Thoracic aorta (tissue), 2 donors: Measurements from ENCODE around the gene USP28. TPM values are rescaled to one million over a fixed set of nuclear protein-coding genes. Genes with fewer than 3 reads are reported as not detected.

Source experiments
- ATAC-seq: fragments of 150-250 bp; one replicate; pipeline ENCODE4 v1.8.0; 2017; ENCODE audit warnings: low read depth; ENCODE audit not compliant: insufficient number of reproducible peaks, low FRiP score
- DNase-seq: peaks from one replicate; pipeline ENCODE4 v3.0.0-alpha.2; 2020; ENCODE audit warnings: low spot score
- H3K27ac ChIP-seq, 2 donors: fragments of 200-600 bp; sonication (generic); 1 replicate in 1 of 2; 2 replicates in 1 of 2; pipeline ENCODE4 v1.5.1; 2016; ENCODE audit warnings: mild to moderate bottlenecking in 2 of 2, moderate library complexity in 2 of 2
- H3K27me3 ChIP-seq: fragments of 200-600 bp; sonication (generic); replicated peaks from 2 replicates; pipeline ENCODE4 v1.6.0; 2016; ENCODE audit warnings: mild to moderate bottlenecking; ENCODE audit not compliant: insufficient read depth
- H3K36me3 ChIP-seq: fragments of 200-600 bp; sonication (generic); one replicate; pipeline ENCODE4 v1.5.1; 2016
- H3K4me1 ChIP-seq, 2 donors: fragments of 200-600 bp; sonication (generic); 1 replicate in 1 of 2; 2 replicates in 1 of 2; pipeline versions ENCODE4 v1.5.1 to v1.6.0; 2016; ENCODE audit warnings: low read depth in 2 of 2, mild to moderate bottlenecking in 1 of 2; ENCODE audit not compliant: control insufficient read depth in 1 of 2
- H3K4me3 ChIP-seq: fragments of 200-600 bp; sonication (generic); 2 replicates; pipeline ENCODE4 v1.5.1; 2016; ENCODE audit warnings: mild to moderate bottlenecking
- H3K9me3 ChIP-seq: fragments of 200-600 bp; sonication (generic); 2 replicates; pipeline ENCODE4 v1.5.1; 2016
- total RNA-seq, 2 donors: library from RNA; depleted of rRNA; stranded (reverse); fragments of >200 nt; gene quantifications; one replicate each; pipeline versions ENCODE4 v1.1.0 to v1.2.3, GENCODE V29; 2016
- TF ChIP-seq, protein P1 (sequence below): fragments of 200-600 bp; sonication (generic); IDR thresholded peaks from one replicate; pipeline ENCODE4 v1.5.1; 2019; ENCODE audit warnings: antibody characterized with exemption

Gene USP28
- total RNA-seq, 2 donors from 2014 or later = 16.7 to 42.2 TPM

DNA sequence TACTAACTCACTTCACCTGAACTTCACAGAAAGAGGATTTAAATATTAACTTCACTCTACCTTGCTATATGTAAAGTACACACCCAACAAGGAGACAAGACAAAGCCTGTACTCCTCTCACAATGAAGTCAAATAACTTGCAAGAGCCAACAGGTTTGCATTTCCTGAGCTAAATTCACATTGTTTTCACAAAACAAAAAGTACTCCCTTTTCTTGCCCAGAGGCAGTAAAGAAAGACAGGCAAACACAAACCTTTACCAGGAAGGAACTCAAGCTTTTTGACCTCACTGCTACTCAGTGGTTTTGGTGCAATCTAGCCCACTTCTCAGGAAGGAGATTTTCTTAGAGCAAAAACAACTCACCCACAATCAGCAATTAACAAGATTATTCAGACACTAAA is 15.7 kb downstream of the USP28 start:
- Histone ChIP-seq H3K27ac (no peak overlapping the region), H3K27me3 (no peaks in the 10 kb centered on the region), H3K4me1 (peaks cover 0 to 3% of the 10 kb centered on the region in 2 donors), H3K4me3 (no peak overlapping the region), H3K36me3 (no peaks in the 10 kb centered on the region), H3K9me3 (no peaks in the 10 kb centered on the region)
- TF ChIP-seq, protein P1, sequence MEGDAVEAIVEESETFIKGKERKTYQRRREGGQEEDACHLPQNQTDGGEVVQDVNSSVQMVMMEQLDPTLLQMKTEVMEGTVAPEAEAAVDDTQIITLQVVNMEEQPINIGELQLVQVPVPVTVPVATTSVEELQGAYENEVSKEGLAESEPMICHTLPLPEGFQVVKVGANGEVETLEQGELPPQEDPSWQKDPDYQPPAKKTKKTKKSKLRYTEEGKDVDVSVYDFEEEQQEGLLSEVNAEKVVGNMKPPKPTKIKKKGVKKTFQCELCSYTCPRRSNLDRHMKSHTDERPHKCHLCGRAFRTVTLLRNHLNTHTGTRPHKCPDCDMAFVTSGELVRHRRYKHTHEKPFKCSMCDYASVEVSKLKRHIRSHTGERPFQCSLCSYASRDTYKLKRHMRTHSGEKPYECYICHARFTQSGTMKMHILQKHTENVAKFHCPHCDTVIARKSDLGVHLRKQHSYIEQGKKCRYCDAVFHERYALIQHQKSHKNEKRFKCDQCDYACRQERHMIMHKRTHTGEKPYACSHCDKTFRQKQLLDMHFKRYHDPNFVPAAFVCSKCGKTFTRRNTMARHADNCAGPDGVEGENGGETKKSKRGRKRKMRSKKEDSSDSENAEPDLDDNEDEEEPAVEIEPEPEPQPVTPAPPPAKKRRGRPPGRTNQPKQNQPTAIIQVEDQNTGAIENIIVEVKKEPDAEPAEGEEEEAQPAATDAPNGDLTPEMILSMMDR = no peak
- DNase-seq (no peak), ATAC-seq (no peak)

DNA sequence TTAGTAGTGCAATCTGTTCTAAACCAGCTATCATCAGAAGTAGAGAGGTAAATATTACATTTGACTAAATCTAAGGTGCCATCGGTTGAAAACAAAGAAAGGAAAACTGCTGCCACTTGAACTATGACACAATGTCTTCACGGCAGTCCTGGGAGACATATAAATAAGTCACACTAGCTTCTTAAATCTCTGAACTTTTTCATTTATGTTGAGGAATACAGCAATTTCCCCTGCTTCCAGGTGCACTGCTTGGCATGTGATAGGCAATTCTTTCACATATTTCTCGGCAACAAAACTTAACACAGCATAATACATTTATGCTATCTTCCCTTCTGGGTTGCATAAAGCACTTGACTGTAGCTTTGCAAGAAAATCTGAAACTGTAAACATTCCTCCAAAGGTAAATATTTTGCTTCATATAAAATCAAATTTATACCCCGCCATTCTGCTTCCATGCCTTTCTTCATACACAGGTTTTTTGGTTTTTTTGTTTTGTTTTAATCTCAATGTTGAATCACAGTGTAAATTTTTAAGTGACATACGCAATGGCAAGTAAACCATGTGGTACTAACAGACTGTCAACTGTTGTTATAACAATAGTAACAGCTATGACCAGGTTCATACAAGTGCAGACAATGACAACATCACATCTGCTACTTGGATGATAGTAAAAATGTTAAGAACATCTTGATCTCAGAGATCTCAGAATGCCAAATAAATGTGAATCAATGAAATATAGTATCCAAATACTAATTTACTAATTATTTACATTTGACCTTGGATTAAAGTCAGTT is 18.2 kb downstream of the USP28 start:
- TF ChIP-seq, protein P1 = no peak
- Histone ChIP-seq H3K27me3 (no peaks in the 10 kb centered on the region), H3K4me3 (no peak overlapping the region), H3K27ac (no peak overlapping the region), H3K9me3 (no peaks in the 10 kb centered on the region), H3K4me1 (peaks cover 0 to 3% of the 10 kb centered on the region in 2 donors), H3K36me3 (no peaks in the 10 kb centered on the region)
- no peak for DNase-seq
- ATAC-seq = no peak

DNA sequence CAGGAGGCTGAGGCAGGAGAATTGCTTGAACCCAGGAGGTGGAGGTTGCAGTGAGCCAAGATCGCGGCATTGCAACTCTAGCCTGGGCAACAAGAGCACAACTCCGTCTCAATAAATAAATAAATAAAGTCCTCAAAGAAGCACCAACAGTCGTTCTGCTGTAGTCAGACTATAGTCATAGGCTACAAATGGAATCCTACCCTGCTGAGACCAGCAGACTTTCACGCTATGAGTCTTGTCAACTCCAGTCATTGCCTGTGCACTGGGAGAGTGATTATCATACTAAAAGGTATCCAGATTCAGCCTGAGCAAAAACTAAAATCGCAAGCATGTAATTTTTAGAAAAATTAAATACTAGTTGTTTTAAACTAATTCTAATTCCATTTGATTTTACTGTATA is 19.6 kb downstream of the USP28 start:
- Histone ChIP-seq H3K9me3 (no peaks in the 10 kb centered on the region), H3K27me3 (no peaks in the 10 kb centered on the region), H3K4me1 (peaks cover 0 to 3% of the 10 kb centered on the region in 2 donors), H3K27ac (no peak overlapping the region), H3K4me3 (no peak overlapping the region), H3K36me3 (peaks cover 8% of the 10 kb centered on the region)
- ATAC-seq (no peak), DNase-seq (no peak)
- TF ChIP-seq, protein P1 = no peak

DNA sequence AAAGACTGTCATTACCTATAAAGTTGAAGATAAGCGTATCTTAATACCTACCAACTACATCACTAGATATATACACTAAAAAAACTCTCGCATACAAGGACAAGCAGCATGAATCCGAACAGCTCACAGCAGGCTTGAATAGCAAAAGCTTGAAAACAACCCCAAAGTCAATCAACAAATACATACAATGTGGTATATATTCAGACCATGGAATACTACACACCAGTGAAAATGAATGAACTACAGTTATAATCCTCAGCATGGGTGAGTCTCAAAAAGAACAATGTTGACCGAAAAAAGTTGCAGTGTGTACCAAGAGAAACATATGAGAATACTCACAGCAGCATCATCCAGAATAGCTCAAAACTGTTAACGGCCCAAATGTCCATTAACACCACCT is 25.2 kb downstream of the USP28 start:
- H3K27ac ChIP-seq = no peak overlapping the region
- H3K36me3 ChIP-seq = peaks cover 13% of the 10 kb centered on the region
- H3K9me3 ChIP-seq = no peaks in the 10 kb centered on the region
- no peak overlapping the region for H3K4me3 ChIP-seq
- no peak for DNase-seq
- no peaks in the 10 kb centered on the region for H3K27me3 ChIP-seq
- H3K4me1 ChIP-seq = peaks cover 3 to 8% of the 10 kb centered on the region in 2 donors
- TF ChIP-seq, protein P1 = no peak
- ATAC-seq = no peak

DNA sequence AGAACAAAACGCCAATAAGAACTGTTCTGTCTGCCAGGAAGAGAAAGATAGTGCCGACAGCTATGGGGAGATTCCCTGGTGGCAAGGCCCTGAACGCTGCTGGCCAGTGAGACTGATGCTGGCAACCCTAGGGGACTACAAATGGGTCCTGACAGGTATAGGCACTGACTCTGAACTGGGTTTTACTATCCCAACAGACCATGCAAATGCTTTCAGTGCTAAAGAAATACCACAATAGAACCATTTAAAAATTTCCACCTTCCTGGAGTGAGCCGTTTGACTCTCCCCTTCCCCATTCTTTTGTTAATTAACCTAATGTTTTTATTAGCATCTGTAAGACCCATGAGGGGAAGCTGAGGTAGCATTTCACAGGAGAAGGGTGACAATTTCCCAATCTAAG is 25.7 kb downstream of the USP28 start:
- DNase-seq = no peak
- Histone ChIP-seq H3K27ac (no peak overlapping the region), H3K36me3 (peaks cover 13% of the 10 kb centered on the region), H3K4me1 (peaks cover 0 to 8% of the 10 kb centered on the region in 2 donors), H3K27me3 (no peaks in the 10 kb centered on the region), H3K4me3 (no peak overlapping the region), H3K9me3 (no peaks in the 10 kb centered on the region)
- no peak for ATAC-seq
- TF ChIP-seq, protein P1 = no peak
